Right ventricle myocardium inferior (tissue), 1 donor: ENCODE measurements around the gene ALPK3. TPM values are rescaled to one million over a fixed set of nuclear protein-coding genes. Genes with fewer than 3 reads are reported as not detected.

Experiments used
- total RNA-seq: library from RNA; stranded (reverse); fragmentation: NEBNext Ultra II Directional; extraction: Animal tissue kit (Norgen Biotek cat#: 25700); gene quantifications from one replicate; pipeline ENCODE4 v1.2.1, GENCODE V29; 2021
- donor health status: DM: no; HTN: yes; CAD: no; lungs with severe emphysema.

ALPK3 gene
- total RNA-seq, 1 donor from 2014 or later: 132 TPM

Other genes starting within 250 kb of the ALPK3 start
- 5.7 TPM for gene ZSCAN2, start 216.3 kb upstream of the ALPK3 start, total RNA-seq
- 12.8 TPM for gene WDR73, start 163.1 kb upstream of the ALPK3 start, total RNA-seq
- 3.9 TPM for gene NMB, start 159.2 kb upstream of the ALPK3 start, total RNA-seq
- 84.7 TPM for gene SEC11A, start 101.2 kb upstream of the ALPK3 start, total RNA-seq
- gene ZNF592, start 68.8 kb upstream of the ALPK3 start, total RNA-seq: 19.2 TPM
- 0.24 TPM for gene SLC28A1, start 67.3 kb downstream of the ALPK3 start, total RNA-seq
- gene PDE8A, start 164.5 kb downstream of the ALPK3 start, total RNA-seq: 12.2 TPM